IMR-90 (cell line): ENCODE measurements around the gene VWA7. TPM values are rescaled to one million over a fixed set of nuclear protein-coding genes. Genes with fewer than 3 reads are reported as not detected.
"Not testable (repeated sequence)": the region's sequence is repeated elsewhere in the genome, so short reads cannot be mapped to it uniquely, and the experiment has no call there.

Experiments
- ATAC-seq: fragments of 200-7000 bp; cut with Tn5 transposase; 2 replicates; pipeline ENCODE4 v1.9.1; 2020; ENCODE audit warnings: low read depth, mild to moderate bottlenecking, moderate library complexity
- BruUV-seq: library from RNA; stranded (reverse); fragments of 400-500 nt; replicated peaks from 2 replicates; lab custom pipeline; 2021; lab: Mats Ljungman, UMichigan
- CTCF ChIA-PET: fragments of 300-600 bp; formaldehyde crosslinking; extraction: SDS; loops from one replicate; lab custom pipeline; 2021; ENCODE audit warnings: antibody characterized with exemption; lab: Yijun Ruan, JAX
- POLR2A ChIA-PET: fragments of 300-600 bp; sonication (Branson Sonifier 250); formaldehyde crosslinking; loops from one replicate; lab custom pipeline; 2022; ENCODE audit warnings: antibody characterized with exemption; ENCODE audit not compliant: unreplicated experiment; lab: Charles Lee
- DNase-seq: peaks from one replicate; pipeline ENCODE4 v3.0.0; 2013
- H2AFZ ChIP-seq: replicated peaks from 2 replicates; pipeline ENCODE3; 2013; ENCODE audit warnings: low read length, mild to moderate bottlenecking; ENCODE audit not compliant: poor library complexity
- H2AK5ac ChIP-seq: 2 replicates; pipeline ENCODE4 v1.6.1; 2013; ENCODE audit warnings: low read depth, low read length, inconsistent platforms
- H2AK9ac ChIP-seq: replicated peaks from 2 replicates; pipeline ENCODE3; 2013; ENCODE audit warnings: mild to moderate bottlenecking, low read depth, low read length, moderate library complexity; ENCODE audit not compliant: poor library complexity
- H2BK120ac ChIP-seq: 2 replicates; pipeline ENCODE4 v1.6.1; 2013; ENCODE audit warnings: low read depth, low read length, inconsistent platforms
- H2BK15ac ChIP-seq: 3 replicates; pipeline ENCODE4 v1.6.1; 2013; ENCODE audit warnings: low read depth, low read length, inconsistent platforms
- H2BK20ac ChIP-seq: 2 replicates; pipeline ENCODE4 v1.6.1; 2013; ENCODE audit warnings: low read depth, mild to moderate bottlenecking, inconsistent platforms, low read length, moderate library complexity
- H2BK5ac ChIP-seq: 2 replicates; pipeline ENCODE4 v1.6.1; 2013; ENCODE audit warnings: mild to moderate bottlenecking, low read depth, low read length, inconsistent platforms; ENCODE audit not compliant: poor library complexity, severe bottlenecking
- H3K14ac ChIP-seq: replicated peaks from 2 replicates; pipeline ENCODE4 v1.6.1; 2013; ENCODE audit warnings: low read depth, low read length, inconsistent platforms
- H3K18ac ChIP-seq: 2 replicates; pipeline ENCODE4 v1.6.1; 2013; ENCODE audit warnings: low read depth, low read length, control low read depth
- H3K23ac ChIP-seq: 2 replicates; pipeline ENCODE4 v1.6.1; 2013; ENCODE audit warnings: low read depth, low read length, inconsistent platforms
- H3K27ac ChIP-seq: 2 replicates; pipeline ENCODE4 v1.5.1; 2013; ENCODE audit warnings: mild to moderate bottlenecking, control low read depth, low read length; ENCODE audit not compliant: insufficient read depth
- H3K27me3 ChIP-seq: 2 replicates; pipeline ENCODE4 v1.6.1; 2013; ENCODE audit warnings: low read length; ENCODE audit not compliant: control insufficient read depth, insufficient read depth
- H3K36me3 ChIP-seq: 2 replicates; pipeline ENCODE4 v1.6.1; 2013; ENCODE audit warnings: low read length, mixed read lengths; ENCODE audit not compliant: control insufficient read depth, insufficient read depth
- H3K4ac ChIP-seq: 2 replicates; pipeline ENCODE4 v1.6.1; 2013; ENCODE audit warnings: low read depth, low read length, inconsistent platforms
- H3K4me1 ChIP-seq: 2 replicates; pipeline ENCODE4 v1.6.1; 2013; ENCODE audit warnings: low read length, mixed read lengths; ENCODE audit not compliant: control insufficient read depth, insufficient read depth
- H3K4me2 ChIP-seq: 2 replicates; pipeline ENCODE4 v1.6.1; 2013; ENCODE audit warnings: low read depth, mild to moderate bottlenecking, control low read depth, low read length, moderate library complexity
- H3K4me3 ChIP-seq: 2 replicates; pipeline ENCODE4 v1.5.1; 2013; ENCODE audit warnings: low read depth, mild to moderate bottlenecking, control low read depth, low read length, moderate library complexity; ENCODE audit not compliant: insufficient read depth
- H3K56ac ChIP-seq: 2 replicates; pipeline ENCODE4 v1.6.1; 2013; ENCODE audit warnings: low read length, inconsistent platforms; ENCODE audit not compliant: insufficient read depth; ENCODE audit errors: extremely low read depth
- H3K79me1 ChIP-seq, 2 experiments: 2 replicates each; pipeline ENCODE4 v1.6.1; 2013; ENCODE audit warnings: low read length in 2 of 2, inconsistent platforms in 1 of 2, low read depth in 1 of 2
- H3K9ac ChIP-seq: 2 replicates; pipeline ENCODE4 v1.6.1; 2013; ENCODE audit warnings: low read depth, low read length, control low read depth
- H3K9me1 ChIP-seq: 2 replicates; pipeline ENCODE4 v1.6.1; 2013; ENCODE audit warnings: low read length, inconsistent platforms; ENCODE audit not compliant: insufficient read depth
- H3K9me3 ChIP-seq: 2 replicates; pipeline ENCODE4 v1.6.1; 2013; ENCODE audit warnings: low read length; ENCODE audit not compliant: control insufficient read depth, insufficient read depth
- H4K20me1 ChIP-seq: 2 replicates; pipeline ENCODE4 v1.6.1; 2013; ENCODE audit warnings: low read length, inconsistent platforms; ENCODE audit not compliant: insufficient read depth
- H4K5ac ChIP-seq: 2 replicates; pipeline ENCODE4 v1.6.1; 2013; ENCODE audit warnings: mild to moderate bottlenecking, low read depth, low read length, control low read depth
- H4K8ac ChIP-seq, 2 experiments: 2 replicates each; pipeline ENCODE4 v1.6.1; 2013; ENCODE audit warnings: low read depth in 2 of 2, low read length in 2 of 2, control low read depth in 1 of 2, inconsistent platforms in 1 of 2
- H4K91ac ChIP-seq: 2 replicates; pipeline ENCODE4 v1.6.1; 2013; ENCODE audit warnings: low read depth, low read length, inconsistent platforms; ENCODE audit not compliant: insufficient read depth
- CTCF ChIP-seq: conservative IDR thresholded peaks from 2 replicates; pipeline ENCODE4 v1.5.1; 2012; ENCODE audit warnings: mild to moderate bottlenecking, low read depth, low read length, improper control_type of control experiment
- WGBS, 2 experiments: methylation state at CpG; one replicate each; pipeline versions ENCODE4 v1.1.5 to v1.1.7; 2013; ENCODE audit warnings: missing lambda C conversion rate in 2 of 2; ENCODE audit not compliant: insufficient read length in 1 of 2; ENCODE audit errors: extremely low coverage in 2 of 2; 5-methylcytosine and 5-hydroxymethylcytosine counted together
- dilution Hi-C: fragments of 300-500 bp; cut with HindIII; formaldehyde crosslinking; loops from one replicate; pipeline ENCODE4 v1.14.3; 2018; ENCODE audit warnings: low sequenced_read_pairs; ENCODE audit not compliant: unreplicated experiment
- in situ Hi-C: fragments of 300-500 bp; cut with MboI; formaldehyde crosslinking; loops from 3 replicates; pipeline ENCODE4 v1.14.3; 2019; ENCODE audit warnings: low sequenced_read_pairs, inconsistent platforms, mixed read lengths
- intact Hi-C: fragments of 100-400 bp; cut with micrococcal nuclease; formaldehyde crosslinking; loops from 2 replicates; pipeline ENCODE4 v1.10.0; 2022
- polyA plus RNA-seq, 3 experiments: library from polyadenylated mRNA; depleted of rRNA; stranded (reverse); fragments of >200 nt; gene quantifications; 2 replicates each; pipeline ENCODE4 v1.2.3, GENCODE V29; 2012; ENCODE audit warnings: low replicate concordance in 1 of 3
- total RNA-seq: library from RNA; depleted of rRNA; stranded (reverse); fragments of >200 nt; gene quantifications from 2 replicates; pipeline ENCODE4 v1.2.3, GENCODE V29; 2012

The VWA7 gene
- total and polyA plus RNA-seq, 2 of the 4 experiments (the other 2 are of a cell fraction): under 0.01 to 1.4 TPM

GRCh38 chr6:31825553-31825952 is 48.4 kb upstream of the VWA7 start (continued):
- TF ChIP-seq CTCF: no peak

GRCh38 chr6:31823592-31824196 is 46.6 kb upstream of the VWA7 start:
- H3K4me2 ChIP-seq: not testable (repeated sequence)

More at GRCh38 chr6:31823592-31824196, 46.6 kb upstream of the VWA7 start:
- DNase-seq, H3K14ac ChIP-seq, H2BK5ac ChIP-seq, intact Hi-C loops, H3K18ac ChIP-seq, H2AK9ac ChIP-seq, H4K20me1 ChIP-seq, H2AFZ ChIP-seq, H4K91ac ChIP-seq, H4K5ac ChIP-seq, H3K9ac ChIP-seq, ATAC-seq, POLR2A ChIA-PET, BruUV-seq, in situ Hi-C loops, dilution Hi-C loops, H3K23ac ChIP-seq, H3K4ac ChIP-seq, H3K9me3 ChIP-seq, H3K56ac ChIP-seq, H3K36me3 ChIP-seq, H4K8ac ChIP-seq, H2AK5ac ChIP-seq, H3K9me1 ChIP-seq, H3K27me3 ChIP-seq, H2BK120ac ChIP-seq, H2BK20ac ChIP-seq, H3K4me3 ChIP-seq, H2BK15ac ChIP-seq, H3K27ac ChIP-seq: not testable (repeated sequence)
- Histone ChIP-seq H3K79me1 (peaks cover 5 to 37% of the 10 kb centered on the region in 2 experiments; a peak in 3 of 4 replicates), H3K4me1 (peaks cover 10% of the 10 kb centered on the region)
- WGBS, 2 experiments: no CpG with 5 or more reads among the region's 9 CpGs
- CTCF ChIA-PET: interaction anchor here (1.3 to 1.5 kb wide), 2 partner anchors 16 to 129 kb away, joined by 3 read pairs; partner anchors contain the start of gene LSM2
